GM20431 (cell line): ENCODE measurements around the gene FN1.

Experiments used
- in situ Hi-C: fragments of 300-500 bp; cut with MseI, MboI; formaldehyde crosslinking; loops from one replicate; pipeline ENCODE4 v1.15.0; 2020; ENCODE audit warnings: low sequenced_read_pairs; ENCODE audit not compliant: unreplicated experiment

FN1 gene

DNA sequence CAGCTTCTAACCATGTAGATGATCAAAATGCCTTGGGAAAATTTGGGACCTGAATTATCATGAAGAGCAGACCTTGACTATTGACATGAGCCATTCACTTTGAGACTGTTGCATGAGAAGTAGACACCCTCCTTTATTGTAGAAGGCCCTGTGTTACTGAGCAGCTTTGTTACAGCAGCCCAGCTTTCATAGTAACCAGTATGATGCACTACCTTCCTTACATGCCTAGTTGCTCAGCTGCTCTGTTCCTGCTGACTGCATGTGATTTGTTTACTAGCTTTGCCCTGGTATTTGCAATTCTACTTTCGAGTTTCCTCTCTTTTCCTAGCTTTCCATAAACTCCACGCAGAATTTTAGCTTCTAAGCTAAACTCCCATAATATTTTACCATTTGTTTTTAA lies 11.2 kb upstream of the FN1 start:
- in situ Hi-C loops: no loop called here

GRCh38 chr2:215442401-215442787 lies 6.5 kb upstream of the FN1 start:
- in situ Hi-C loops: no loop called here

GRCh38 chr2:215441560-215442400 lies 5.9 kb upstream of the FN1 start:
- in situ Hi-C loops: no loop called here

DNA sequence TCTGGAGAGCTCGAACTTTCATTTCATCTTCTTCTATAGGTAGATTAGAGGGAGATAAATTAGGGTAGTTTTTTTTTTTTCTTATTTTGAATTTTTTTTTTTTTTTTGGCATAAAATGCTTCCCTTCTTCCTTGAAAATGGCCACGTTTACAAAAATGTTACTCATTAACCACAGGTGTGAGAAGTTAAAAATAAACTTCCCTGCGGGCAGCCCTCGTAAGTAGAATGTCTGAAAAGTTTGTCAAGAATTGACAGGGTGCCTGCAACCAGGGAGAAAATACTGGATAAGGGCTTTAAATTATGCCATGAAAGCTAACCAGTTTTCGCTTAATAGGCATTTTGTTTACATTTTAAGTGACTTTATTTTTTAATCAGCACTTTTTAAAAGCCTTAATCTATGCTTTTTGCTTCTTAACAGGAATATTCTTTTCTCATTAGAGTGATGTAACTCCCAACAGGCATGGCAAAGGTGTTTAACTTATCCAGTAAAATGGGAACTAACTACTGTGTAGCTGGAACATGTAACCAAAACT lies 4.2 kb upstream of the FN1 start:
- in situ Hi-C loops: no loop called here

DNA sequence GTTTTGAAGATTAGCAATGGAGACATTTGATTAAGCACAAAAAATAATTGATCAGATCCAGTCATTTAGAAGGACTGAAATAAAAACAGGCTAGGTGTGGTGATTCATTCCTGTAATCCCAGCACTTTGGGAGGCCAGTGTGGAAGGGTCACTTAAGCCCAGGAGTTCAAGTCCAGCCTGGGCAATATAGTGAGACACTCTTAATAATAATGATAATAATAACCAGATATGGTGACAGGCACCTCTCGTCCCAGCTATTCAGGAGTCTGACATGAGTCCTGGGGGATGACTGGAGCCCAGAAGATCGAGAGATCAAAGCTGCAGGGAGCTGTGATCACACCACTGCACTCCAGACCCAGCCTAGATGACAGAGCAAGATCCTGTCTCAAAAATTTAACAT lies 3.5 kb upstream of the FN1 start:
- in situ Hi-C loops: no loop called here

GRCh38 chr2:215437614-215438013 lies 1.7 kb upstream of the FN1 start:
- in situ Hi-C loops: no loop called here

GRCh38 chr2:215436705-215437565 lies 1.1 kb upstream of the FN1 start:
- in situ Hi-C loops: no loop called here

DNA sequence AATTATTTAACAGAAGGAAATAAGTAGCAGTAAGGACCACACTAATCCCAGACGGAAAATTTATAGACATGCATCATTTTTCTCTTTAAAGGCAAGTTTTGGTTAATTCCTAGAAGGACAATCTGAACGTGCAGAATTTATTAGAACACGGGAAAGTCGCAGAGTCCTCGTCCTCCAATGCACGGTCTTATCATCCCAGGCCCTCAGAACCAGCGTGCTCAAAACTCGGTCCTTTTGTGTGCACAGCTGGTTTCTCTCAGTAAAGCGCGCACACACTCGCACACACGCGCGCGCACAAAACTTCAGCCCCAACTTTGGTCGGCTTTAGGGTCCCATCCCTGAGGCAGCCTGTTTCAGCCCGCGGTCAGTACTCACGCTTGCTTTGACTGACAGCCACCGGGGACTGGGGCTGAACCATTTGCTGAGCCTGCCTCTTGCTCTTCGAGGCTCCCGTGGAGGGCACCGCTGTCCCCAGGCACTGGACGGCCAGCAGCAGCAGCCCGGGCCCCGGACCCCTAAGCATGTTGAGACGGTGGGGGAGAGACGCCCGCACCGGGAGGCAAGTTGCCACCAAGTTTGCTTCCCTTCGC lies 493 bp downstream of the FN1 start:
- in situ Hi-C loops: no loop called here

GRCh38 chr2:215434447-215435279 lies 1.2 kb downstream of the FN1 start:
- in situ Hi-C loops: no loop called here

GRCh38 chr2:215432759-215433594 lies 2.9 kb downstream of the FN1 start:
- in situ Hi-C loops: no loop called here

DNA sequence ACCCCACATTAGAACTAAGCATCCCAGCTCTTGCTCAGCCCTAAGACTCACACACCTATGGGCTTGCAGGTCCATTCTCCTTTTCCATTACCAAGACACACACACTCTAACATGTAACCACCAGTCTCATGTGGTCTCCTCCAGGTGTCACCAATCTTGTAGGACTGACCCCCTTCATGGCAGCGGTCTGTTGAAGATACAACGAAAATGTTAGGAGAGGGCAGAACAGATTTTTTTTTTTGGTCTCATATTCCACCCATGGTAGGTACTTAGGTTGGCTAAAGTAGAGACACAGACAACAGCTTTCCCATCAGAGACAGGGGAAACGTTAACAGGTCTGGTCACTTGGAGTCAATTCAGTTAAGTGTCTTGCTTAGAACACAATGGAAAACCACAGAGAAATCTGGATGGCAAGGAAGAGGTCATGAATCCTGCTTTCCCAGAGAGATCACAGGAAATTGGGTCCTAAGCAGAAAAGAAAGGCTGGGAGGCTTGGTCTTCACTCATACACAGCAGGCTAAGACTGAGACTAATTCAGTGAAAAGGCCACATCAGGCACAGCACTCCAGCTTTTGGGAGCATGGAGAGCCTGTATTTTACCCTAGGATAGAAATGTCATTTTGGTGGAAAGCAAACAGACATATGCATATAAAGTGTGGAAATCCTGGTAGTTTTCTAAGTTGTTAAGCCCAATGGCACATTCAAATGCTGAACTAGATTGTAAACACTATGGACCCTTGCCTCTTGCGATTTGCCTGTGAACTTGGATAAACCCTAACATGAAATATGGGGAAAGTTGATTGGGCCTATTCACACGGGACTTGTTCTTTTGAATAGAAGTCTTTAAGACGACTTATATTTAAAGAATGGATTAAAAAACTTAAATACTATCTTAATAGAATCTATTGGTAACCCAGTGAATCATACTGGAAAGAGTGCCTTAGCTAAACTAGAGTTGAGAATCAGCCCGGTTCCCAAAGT lies 3.8 kb downstream of the FN1 start:
- in situ Hi-C loops: no loop called here

DNA sequence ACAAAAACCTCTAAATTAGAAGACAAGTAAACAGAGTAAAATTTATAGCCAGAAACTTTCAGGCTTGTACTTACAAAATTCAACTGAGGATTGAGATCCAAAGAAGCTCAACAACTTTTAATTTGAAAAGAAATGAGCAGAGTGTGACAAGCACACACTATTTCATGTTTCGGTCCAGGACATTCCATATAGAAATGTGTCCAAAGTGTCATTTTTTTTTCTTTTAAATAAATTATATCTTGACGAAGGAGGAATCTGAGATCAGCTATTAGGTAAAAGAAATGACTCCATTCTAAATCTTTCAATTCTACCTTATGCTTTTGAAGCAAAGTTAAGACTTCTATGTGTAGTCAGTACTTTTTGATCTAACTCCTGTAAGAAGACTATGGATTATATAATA lies 4.6 kb downstream of the FN1 start:
- in situ Hi-C loops: no loop called here

DNA sequence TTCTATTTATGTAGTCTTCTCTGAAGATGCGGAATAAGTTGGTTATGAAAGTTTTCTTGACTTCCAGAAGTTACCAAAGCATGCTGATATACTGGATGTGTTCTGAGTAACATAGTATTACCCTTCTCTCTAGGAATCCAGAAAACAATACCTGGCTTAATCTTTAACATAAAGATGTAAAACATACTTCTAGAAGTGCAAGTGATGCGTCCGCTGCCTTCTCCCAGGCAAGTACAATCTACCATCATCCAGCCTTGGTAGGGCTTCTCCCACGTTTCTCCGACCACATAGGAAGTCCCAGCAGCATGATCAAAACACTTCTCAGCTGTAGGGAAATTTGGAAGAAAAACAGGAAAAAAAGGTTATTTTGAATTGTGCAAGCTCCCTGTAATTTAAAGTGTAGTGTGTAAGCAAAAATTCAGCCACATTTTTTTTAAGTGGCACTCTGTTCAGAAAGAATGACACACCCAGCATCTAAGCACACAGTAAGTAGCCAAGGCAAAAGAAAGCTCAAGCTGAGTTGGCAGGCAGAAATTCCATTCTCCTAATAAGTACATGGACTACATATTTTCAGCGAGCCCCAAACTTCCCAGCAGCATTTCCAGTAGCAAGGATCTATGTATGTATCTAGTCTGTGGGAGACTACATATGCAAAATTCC lies 5.2 kb downstream of the FN1 start:
- in situ Hi-C loops: no loop called here

GRCh38 chr2:215429424-215429823 lies 6.4 kb downstream of the FN1 start:
- in situ Hi-C loops: no loop called here

- in situ Hi-C loops: no loop called here
These were observed 7.6 kb downstream of the FN1 start for GRCh38 chr2:215428060-215428910.

- in situ Hi-C loops: no loop called here
These were observed 8.3 kb downstream of the FN1 start for GRCh38 chr2:215427585-215427984.
